Activated naive CD4-positive, alpha-beta T cell treated with anti-CD3 and anti-CD28 coated beads, Interleukin-2, amount 50 U/mL, for 16 hours (primary cell): Measurements from ENCODE around the gene ADK.
"Not testable (repeated sequence)": the region's sequence is repeated elsewhere in the genome, so short reads cannot be mapped to it uniquely, and the experiment has no call there.

Source experiments
- DNase-seq: peaks from one replicate; pipeline ENCODE4 v3.0.0-alpha.2; 2020

ADK gene

GRCh38 chr10:74433595-74433956 is 282.6 kb downstream of the ADK start:
- no peak for DNase-seq

GRCh38 chr10:74433993-74434392 is 283.0 kb downstream of the ADK start:
- no peak for DNase-seq

GRCh38 chr10:74434547-74434946 is 283.5 kb downstream of the ADK start:
- no peak for DNase-seq

GRCh38 chr10:74436523-74437170 is 285.6 kb downstream of the ADK start:
- DNase-seq = no peak

GRCh38 chr10:74437822-74438221 is 286.8 kb downstream of the ADK start:
- no peak for DNase-seq

GRCh38 chr10:74439213-74439612 is 288.2 kb downstream of the ADK start:
- DNase-seq = no peak

- no peak for DNase-seq
Measured at GRCh38 chr10:74445493-74445892, 294.5 kb downstream of the ADK start.

- DNase-seq = no peak
Measured at GRCh38 chr10:74450602-74451001, 299.6 kb downstream of the ADK start.

- no peak for DNase-seq
Measured at GRCh38 chr10:74451127-74451829, 300.3 kb downstream of the ADK start.

GRCh38 chr10:74453169-74453568 is 302.1 kb downstream of the ADK start:
- DNase-seq = no peak

- DNase-seq = not testable (repeated sequence)
Measured at GRCh38 chr10:74457478-74457877, 306.5 kb downstream of the ADK start.

GRCh38 chr10:74460812-74461211 is 309.8 kb downstream of the ADK start:
- no peak for DNase-seq

- no peak for DNase-seq
Measured at GRCh38 chr10:74474022-74474713, 323.1 kb downstream of the ADK start.

GRCh38 chr10:74476162-74476706 is 325.2 kb downstream of the ADK start:
- DNase-seq = not testable (repeated sequence)

- DNase-seq = no peak
Measured at GRCh38 chr10:74480778-74481177, 329.8 kb downstream of the ADK start.

GRCh38 chr10:74483356-74483755 is 332.3 kb downstream of the ADK start:
- no peak for DNase-seq

GRCh38 chr10:74485283-74485682 is 334.3 kb downstream of the ADK start:
- DNase-seq = no peak

GRCh38 chr10:74486659-74487058 is 335.6 kb downstream of the ADK start:
- no peak for DNase-seq

- no peak for DNase-seq
Measured at GRCh38 chr10:74488907-74489306, 337.9 kb downstream of the ADK start.

GRCh38 chr10:74490551-74490950 is 339.5 kb downstream of the ADK start:
- DNase-seq = no peak

GRCh38 chr10:74491014-74491413 is 340.0 kb downstream of the ADK start:
- no peak for DNase-seq

- not testable (repeated sequence) for DNase-seq
Measured at GRCh38 chr10:74496276-74496675, 345.3 kb downstream of the ADK start.

- DNase-seq = not testable (repeated sequence)
Measured at GRCh38 chr10:74498664-74499063, 347.6 kb downstream of the ADK start.
